ENCODE results near the gene MRPL53. TPM values are rescaled to one million over a fixed set of nuclear protein-coding genes. Genes with fewer than 3 reads are reported as not detected.

The MRPL53 gene
- polyA plus RNA-seq, 3 donors = 48.6 to 133 (median 106) TPM

- WGBS (ENCODE audit: insufficient coverage) = 1% methylated on average over 54 of the region's 65 CpGs
- H3K36me3 Mint-ChIP-seq = peaks cover 35 to 41% of the 10 kb centered on the region in 2 donors
- Histone ChIP-seq H3K9ac (ENCODE audit: insufficient read depth, low read length, poor library complexity, severe bottlenecking) (peak within 1 kb of the TSS; percentile 56), H3K9me3 (replicated peaks in 1 of 2; ENCODE audit: control insufficient read depth in 1 of 2, insufficient read depth in 1 of 2, low read length in 2 of 2) (peaks cover 0 to 20% of the 10 kb centered on the region in 2 donors), H3K4me2 (replicated peaks; ENCODE audit: extremely low read depth, low read length, poor library complexity, severe bottlenecking) (peak within 1 kb of the TSS; percentile 87), H3K79me2 (ENCODE audit: insufficient read depth, low read length) (peaks cover 10% of the 10 kb centered on the region), H3K36me3 (replicated peaks in 1 of 2; ENCODE audit: control insufficient read depth in 1 of 2, insufficient read depth in 2 of 2, low read length in 2 of 2) (peaks cover 0 to 3% of the 10 kb centered on the region in 2 donors), H3K4me3 (replicated peaks in 1 of 3; ENCODE audit: low read depth in 2 of 3, low read length in 3 of 3) (peak within 1 kb of the TSS; percentile 29 to 79 (median 35)), H2AFZ (ENCODE audit: insufficient read depth, low read depth, low read length, poor library complexity, severe bottlenecking) (peak within 1 kb of the TSS; percentile 90), H4K20me1 (ENCODE audit: insufficient read depth, low read length) (no peaks in the 10 kb centered on the region), H3K27me3 (ENCODE audit: control insufficient read depth in 2 of 2, insufficient read depth in 2 of 2, low read length in 2 of 2) (peaks cover 51 to 66% of the 10 kb centered on the region in 2 donors), H3K4me1 (ENCODE audit: control insufficient read depth in 1 of 2, insufficient read depth in 2 of 2, low read length in 2 of 2) (peaks cover 48 to 53% of the 10 kb centered on the region in 2 donors), H3K27ac (ENCODE audit: low read depth in 1 of 2, low read length in 2 of 2) (no peak within 1 kb of the TSS)
- peaks cover 50% of the 10 kb centered on the region for H3K4me1 Mint-ChIP-seq
- H3K27ac Mint-ChIP-seq = peak within 1 kb of the TSS in 2 of 7 donors; percentile 3 to 4
- no peak for DNase-seq
- intact Hi-C loops (cut with micrococcal nuclease) = no loop called here
- H3K9me3 Mint-ChIP-seq = peaks cover 0 to 27% (median 4%) of the 10 kb centered on the region in 7 donors
- TF ChIP-seq CTCF (IDR thresholded peaks at IDR 0.05) = no peak
- peak within 1 kb of the TSS; percentile 76 to 97 for H3K4me3 Mint-ChIP-seq
- H3K27me3 Mint-ChIP-seq (ENCODE audit: low read depth in 3 of 3) = peaks cover 62 to 81% (median 64%) of the 10 kb centered on the region in 3 donors
Observed at GRCh38 chr2:74499267-74499939, 26.9 kb upstream of the MRPL53 start, which contains the start of gene LBX2. Gene LBX2 (minus strand): TSS chr2:74499603. CDS start chr2:74499537, 66 bp downstream.

GRCh38 chr2:74498500-74499266 lies 26.2 kb upstream of the MRPL53 start:
- Histone ChIP-seq H3K79me2 (ENCODE audit: insufficient read depth, low read length) (peaks cover 3% of the 10 kb centered on the region), H2AFZ (ENCODE audit: insufficient read depth, low read depth, low read length, poor library complexity, severe bottlenecking) (peak overlapping the region; percentile 90), H3K9ac (ENCODE audit: insufficient read depth, low read length, poor library complexity, severe bottlenecking) (peak overlapping the region; percentile 56), H3K27me3 (ENCODE audit: control insufficient read depth in 2 of 2, insufficient read depth in 2 of 2, low read length in 2 of 2) (peaks cover 51 to 66% of the 10 kb centered on the region in 2 donors), H3K36me3 (replicated peaks in 1 of 2; ENCODE audit: control insufficient read depth in 1 of 2, insufficient read depth in 2 of 2, low read length in 2 of 2) (peaks cover 5 to 10% of the 10 kb centered on the region in 2 donors), H3K27ac (ENCODE audit: low read depth in 1 of 2, low read length in 2 of 2) (no peak overlapping the region), H3K4me3 (replicated peaks in 1 of 3; ENCODE audit: low read depth in 2 of 3, low read length in 3 of 3) (peak overlapping the region; percentile 29 to 79 (median 35)), H3K9me3 (replicated peaks in 1 of 2; ENCODE audit: control insufficient read depth in 1 of 2, insufficient read depth in 1 of 2, low read length in 2 of 2) (peaks cover 0 to 20% of the 10 kb centered on the region in 2 donors), H3K4me2 (replicated peaks; ENCODE audit: extremely low read depth, low read length, poor library complexity, severe bottlenecking) (peak overlapping the region; percentile 87), H3K4me1 (ENCODE audit: control insufficient read depth in 1 of 2, insufficient read depth in 2 of 2, low read length in 2 of 2) (peaks cover 41 to 46% of the 10 kb centered on the region in 2 donors), H4K20me1 (ENCODE audit: insufficient read depth, low read length) (no peaks in the 10 kb centered on the region)
- Mint-ChIP-seq H3K27me3 (ENCODE audit: low read depth in 3 of 3) (peaks cover 62 to 77% (median 64%) of the 10 kb centered on the region in 3 donors), H3K4me1 (peaks cover 43% of the 10 kb centered on the region), H3K9me3 (peaks cover 0 to 27% (median 4%) of the 10 kb centered on the region in 7 donors), H3K4me3 (peak overlapping the region; percentile 76 to 97), H3K27ac (peak overlapping the region in 1 of 7 donors; percentile 3), H3K36me3 (peaks cover 37 to 45% of the 10 kb centered on the region in 2 donors)
- TF ChIP-seq CTCF (IDR thresholded peaks at IDR 0.05) = no peak
- intact Hi-C loops (cut with micrococcal nuclease) = no loop called here
- WGBS (ENCODE audit: insufficient coverage) = 2% methylated on average over 40 of the region's 41 CpGs
- DNase-seq = peak in 2 of 3 donors; percentile 39 to 48

All from CD14-positive monocyte (primary cell).